ENCODE data around the gene EIF1B.
A peak's percentile ranks its signal among the peaks of the same experiment; 100 is the strongest.

Gene EIF1B

DNA sequence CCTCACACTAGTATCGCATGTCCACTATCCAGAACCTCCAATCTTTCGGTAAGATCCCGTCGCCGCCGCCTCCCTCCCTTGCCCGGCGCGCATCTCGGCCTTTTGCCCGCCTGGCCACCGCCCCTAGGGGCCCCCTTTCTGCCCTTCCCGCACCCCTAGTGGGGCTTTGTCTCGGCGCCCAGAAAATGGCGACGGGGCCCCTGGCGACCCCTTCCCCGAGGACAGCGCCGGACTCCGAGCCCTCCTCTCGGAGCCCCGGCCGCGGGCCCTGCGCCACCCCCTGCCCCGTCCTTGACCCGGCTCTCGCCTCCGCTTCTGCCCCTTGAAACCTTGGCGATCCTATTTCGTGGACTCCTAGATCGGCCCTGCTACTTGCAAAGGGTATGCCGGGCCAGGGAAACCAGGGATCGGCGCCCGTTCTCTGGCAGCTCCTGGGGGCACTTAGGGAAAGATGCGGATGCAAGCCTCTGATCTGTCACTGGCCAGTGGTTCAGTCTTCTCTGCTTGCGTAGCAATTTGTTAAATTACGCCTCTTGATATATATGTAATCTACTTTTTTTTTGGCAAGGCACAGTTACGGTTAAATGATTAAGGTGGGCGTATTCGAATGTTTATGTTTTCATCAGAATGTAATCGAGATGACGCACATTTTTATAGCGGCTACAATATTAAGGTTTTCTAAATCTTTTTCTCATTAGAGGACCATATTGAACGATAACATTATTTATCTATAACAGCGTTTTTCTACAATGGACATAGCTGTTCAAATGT, 603 bp downstream of the EIF1B start:
- DNase-seq, result peak; percentile 5 to 57

DNA sequence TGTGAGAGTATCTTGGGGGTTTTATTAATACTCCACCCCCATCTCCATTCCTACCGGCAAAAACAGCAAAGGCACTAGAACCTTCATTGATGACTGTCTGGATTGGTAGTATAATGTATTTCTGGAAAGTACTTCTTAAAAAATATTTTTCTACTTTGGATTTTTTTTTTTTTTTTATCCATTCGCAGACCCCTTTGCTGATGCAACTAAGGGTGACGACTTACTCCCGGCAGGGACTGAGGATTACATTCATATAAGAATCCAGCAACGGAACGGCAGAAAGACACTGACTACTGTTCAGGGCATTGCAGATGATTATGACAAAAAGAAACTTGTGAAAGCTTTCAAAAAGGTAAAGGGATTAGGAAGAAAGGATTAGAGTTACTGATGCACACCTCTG, 1.2 kb downstream of the EIF1B start:
- DNase-seq, result peak in 1 of 2 experiments; percentile 9

DNA sequence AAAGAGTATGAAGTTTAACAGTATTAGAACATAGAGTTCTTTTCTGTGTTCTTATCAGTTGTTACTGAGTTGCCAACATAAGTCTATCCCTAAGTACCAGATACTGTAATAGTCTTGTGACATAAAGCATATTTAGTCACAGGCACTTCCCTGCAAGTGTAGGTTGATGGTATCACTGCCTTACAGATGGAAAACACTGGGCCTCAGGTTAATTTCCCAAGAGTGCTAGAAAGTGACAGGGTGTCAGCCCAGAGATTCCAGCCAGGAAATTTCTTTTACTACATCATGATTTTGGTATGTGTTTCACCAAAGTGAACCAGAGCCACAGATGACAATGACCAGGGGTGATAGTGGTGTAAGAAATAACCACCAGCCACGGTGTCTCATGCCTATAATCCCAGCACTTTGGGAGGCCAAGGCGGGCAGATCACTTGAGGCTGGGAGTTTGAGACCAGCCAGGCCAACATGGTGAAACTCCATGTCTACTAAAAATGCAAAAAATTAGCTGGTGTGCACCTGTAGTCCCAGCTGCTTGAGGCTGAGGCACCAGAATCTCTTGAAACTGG, 3.2 kb downstream of the EIF1B start:
- no peak for DNase-seq

DNA sequence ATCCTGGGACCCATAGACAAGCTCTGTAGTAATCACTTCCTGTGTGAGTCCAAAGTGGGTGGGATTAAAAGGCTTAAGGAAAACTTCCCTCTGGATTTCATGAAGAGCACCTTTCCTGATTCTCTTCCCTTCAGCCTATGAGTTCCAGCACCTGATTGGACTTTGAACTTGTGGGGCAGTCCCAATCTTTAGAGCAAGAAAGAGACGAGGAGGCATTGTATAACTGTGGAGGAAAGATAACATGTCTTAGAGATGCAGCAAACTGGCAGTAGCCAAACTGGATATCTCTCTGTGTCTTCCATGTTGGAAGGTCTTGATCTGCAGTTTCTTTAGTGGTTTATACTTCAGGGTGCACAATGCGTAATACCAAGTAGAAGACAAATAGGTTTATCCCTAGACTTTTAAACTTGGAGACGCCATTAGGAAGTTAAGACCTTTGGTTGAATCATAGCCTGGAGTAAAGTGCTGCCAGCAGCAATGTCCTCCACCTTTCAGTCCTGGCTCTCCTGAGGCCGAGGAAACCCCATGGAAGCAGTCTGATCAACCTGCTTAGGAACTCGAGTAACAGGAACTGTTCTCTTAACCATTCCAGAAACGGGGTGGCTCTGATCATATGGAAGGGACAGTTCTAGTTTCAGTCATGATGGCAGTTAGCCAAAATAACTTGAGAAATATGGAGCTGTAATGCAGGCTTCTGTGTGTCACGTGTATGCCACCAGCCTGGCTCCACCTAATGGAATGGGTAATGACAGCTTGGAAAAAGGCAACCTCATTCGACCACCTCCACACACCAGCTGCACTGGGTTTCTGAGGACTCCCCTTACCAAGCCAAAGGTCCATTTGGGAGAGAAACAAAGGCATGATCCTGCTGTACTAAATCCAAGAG, 4.7 kb downstream of the EIF1B start:
- DNase-seq, result no peak

DNA sequence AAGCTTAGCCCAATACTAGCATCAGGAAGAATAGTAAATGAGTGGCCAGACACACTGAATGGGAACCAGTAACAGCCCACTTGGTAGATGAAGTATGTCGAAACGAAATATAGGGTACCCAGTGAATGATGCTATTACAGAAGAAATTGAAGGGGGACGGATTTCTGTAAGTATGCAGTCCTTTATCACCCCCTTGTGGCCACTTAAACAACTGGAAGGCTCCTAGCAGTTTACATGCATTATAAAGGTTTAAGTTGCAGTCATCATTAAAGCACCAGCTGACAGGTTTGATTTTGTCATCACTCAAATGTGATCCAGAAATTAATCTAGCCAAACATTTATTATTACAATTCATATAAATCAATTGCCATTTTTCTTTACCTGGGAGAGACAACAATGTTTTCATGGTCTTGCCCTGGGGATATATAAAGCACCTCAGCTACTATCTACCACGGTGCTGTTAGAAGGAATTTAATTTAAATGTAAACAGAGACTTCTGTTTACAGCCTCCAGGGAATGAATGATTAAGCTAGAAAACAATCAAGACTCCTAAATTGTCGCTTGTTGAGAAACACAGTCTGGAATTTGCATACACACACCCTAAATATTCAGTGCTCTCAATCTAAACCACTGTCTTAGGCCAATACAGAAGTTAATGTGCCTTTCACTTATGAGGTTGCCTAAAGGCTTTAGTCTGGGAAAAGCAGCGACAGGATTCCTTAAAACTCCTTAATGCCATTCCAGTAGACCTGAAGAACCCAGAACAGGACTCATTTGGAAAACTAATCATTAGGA, 7.8 kb downstream of the EIF1B start:
- DNase-seq, result peak; percentile 78 to 85

DNA sequence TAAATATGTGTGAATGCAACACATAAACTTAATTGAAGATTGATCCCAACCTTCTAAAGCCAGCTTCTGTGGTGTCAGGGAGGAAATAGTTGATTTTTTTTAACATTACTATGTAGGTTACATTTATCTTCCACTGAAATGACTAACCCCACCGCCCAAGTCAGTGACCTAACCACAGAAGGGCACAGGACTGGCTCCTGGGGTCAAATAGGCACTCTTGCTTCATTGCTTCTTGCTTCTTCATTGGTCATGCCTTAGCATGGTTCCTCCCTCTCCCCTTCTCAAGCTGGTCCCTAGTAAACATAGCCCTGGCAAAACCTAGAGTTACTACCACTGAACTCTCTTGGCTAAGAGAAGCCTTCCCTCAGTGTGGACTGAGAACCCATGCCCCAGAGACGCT, 12.3 kb downstream of the EIF1B start:
- no peak for DNase-seq

DNA sequence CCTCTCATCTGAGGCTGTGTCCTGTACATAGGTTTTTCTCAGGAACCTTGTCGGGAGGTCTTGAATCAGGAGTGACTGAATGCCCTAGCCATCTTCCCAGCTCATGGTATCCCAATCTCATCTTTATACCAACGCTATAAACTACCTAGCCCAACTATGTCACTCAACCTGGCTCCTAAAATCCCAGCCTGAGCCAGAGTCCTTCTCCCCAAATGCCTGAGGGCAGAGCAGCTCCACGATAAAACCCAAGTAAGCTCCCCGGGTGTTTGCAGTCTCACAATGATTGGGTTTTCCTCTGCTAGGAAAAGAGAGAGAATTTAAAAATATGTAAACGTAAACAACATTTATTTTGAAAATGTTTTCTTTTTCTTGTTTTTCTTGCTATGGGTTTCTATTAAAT, 14.4 kb downstream of the EIF1B start:
- DNase-seq, result no peak

DNA sequence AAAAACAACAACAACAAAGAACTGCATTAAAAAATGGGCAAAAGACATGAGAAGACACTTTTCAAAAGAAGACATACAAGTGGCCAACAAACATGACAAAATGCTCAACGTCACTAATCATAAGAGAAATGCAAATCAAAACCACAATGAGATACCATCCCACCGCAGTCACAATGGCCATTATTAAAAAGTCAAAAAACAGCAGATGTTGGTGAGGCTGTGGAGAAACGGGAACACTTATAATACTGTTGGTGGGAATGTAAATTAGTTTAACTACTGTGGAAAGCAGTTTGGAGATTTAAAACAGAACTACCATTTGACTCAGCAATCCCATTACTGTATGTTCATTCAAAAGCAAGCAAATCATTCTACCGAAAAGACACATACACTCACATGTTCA, 15.1 kb downstream of the EIF1B start:
- no peak for DNase-seq

DNA sequence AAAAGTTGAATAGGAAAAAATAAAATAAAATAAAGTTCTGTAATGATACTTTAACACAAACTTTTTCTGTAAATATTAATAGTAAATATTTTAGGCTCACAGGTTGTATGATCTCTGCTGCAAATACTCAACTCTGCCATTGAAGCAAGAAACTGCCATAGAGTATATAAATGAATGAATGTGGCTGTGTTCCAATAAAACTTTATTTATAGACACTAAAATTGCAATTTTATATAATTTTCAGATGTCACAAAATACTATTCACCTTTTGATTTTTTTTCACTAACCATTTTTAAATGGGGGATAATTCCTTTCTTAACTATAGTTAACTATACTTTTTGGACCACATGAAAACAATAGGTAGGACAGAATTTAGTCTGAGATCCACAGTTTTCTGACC, 16.0 kb downstream of the EIF1B start:
- DNase-seq, result no peak

DNA sequence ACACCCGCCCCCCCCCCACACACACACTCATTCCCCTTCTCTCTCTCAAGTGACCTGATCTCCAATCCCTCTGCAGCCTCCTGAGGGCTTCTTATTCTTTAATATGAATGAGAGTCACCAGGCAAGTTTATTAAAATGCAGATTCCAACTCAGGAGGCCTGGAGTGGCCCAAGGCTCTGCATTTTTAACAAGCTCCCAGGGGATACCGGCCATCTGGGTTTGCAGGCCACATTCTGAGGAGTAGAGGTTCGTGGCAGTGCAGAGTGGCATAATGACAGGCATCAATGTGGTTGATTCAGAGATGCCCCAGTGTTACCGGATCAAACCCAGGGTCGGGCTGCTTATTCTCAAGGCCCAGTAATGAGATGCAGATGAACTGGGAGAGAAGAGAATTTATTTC, 18.9 kb downstream of the EIF1B start:
- no peak for DNase-seq

DNA sequence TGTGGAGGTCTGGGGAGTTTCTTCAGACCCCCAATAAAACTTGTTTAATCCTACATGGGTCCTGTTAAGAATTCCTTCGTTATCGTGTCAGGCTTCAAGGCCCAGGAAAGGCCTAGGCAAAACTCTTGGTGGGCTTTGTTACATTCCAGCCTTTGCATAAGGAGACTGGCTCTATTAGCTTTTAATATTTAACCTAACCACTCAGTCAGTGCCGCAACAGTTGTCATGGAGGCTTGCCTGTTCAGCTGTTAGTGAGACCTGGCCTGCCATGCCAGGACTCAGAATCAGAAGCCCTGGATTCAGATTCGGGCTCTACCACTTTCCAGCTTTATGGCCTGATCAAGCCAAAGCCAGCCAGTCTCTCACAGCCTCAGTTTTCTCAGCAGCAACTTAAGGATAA, 19.6 kb downstream of the EIF1B start:
- DNase-seq, result no peak

DNA sequence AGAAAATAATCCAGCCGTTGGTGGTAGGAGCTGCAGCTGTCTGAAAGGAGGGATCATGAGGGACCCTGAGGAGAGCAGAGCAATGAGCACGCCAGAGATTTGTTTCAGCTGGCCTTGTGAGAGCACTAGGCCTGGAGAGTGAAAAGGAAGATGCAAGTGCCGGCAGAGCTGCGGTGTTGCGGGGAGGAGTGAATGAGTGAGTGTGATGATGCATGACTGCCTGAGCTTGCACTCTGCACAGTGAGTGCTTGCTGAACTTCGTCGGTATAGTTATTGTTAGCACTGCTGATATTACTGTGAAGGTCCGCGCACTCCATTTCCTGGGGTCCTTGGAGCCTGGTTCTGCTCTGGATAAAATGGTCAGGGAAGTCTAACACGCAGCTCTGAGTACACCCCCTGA, 23.2 kb downstream of the EIF1B start:
- DNase-seq, result no peak

DNA sequence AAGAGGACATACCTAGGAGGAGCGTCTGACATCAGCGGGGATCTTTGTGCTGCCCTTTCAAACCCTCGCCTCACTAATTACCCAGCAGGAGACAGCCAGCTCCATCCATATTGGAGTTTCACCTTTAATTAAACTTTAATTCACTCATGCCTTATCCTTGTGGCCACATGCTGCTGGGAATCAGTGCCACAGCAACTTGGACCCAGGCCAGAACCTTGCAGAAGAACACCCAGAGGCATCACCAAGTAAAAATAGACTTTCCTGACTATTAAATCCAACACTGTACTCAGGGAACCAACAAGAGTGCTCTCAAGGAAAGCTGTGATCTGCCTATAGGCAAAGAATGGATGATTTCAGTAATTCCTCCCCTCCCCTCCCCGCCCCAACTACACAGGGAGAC, 23.9 kb downstream of the EIF1B start:
- DNase-seq, result no peak

DNA sequence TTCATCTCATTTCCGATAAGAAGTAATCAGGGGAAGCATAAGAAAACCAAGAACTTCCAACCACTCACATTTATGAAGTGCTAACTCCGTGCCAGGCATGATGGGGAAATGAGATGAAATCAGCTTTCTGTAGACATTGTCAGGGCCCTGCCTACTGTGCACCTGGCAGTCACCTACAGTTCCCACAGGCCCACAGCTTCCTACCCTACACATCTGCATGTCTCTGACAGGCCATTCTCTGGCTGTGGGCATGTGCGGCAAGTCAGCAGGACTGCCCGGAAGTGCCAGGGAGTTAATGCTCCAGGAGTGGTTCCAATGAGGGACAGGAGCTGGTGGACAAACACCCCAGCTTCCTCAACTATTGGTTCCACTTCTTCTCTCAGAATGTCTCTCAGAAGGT, 24.3 kb downstream of the EIF1B start:
- DNase-seq, result no peak

DNA sequence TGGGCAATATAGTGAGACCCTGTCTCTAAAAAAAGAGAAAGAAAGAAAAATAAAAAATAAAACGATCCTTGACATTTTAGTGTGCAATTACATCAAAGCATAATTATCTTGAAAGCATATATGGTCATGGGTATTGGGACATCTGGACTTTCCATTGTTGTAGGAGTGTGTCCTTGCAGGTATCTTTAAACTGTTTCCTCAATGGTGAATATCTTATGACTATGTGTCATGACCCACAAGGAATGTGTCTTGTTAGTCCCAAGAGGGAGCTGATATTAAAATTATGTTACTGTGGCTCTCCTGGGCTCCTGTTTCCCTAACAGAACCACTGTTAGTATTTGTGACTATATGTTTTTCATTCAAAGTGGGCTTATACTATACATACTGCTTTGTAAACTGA, 26.6 kb downstream of the EIF1B start:
- DNase-seq, result no peak

DNA sequence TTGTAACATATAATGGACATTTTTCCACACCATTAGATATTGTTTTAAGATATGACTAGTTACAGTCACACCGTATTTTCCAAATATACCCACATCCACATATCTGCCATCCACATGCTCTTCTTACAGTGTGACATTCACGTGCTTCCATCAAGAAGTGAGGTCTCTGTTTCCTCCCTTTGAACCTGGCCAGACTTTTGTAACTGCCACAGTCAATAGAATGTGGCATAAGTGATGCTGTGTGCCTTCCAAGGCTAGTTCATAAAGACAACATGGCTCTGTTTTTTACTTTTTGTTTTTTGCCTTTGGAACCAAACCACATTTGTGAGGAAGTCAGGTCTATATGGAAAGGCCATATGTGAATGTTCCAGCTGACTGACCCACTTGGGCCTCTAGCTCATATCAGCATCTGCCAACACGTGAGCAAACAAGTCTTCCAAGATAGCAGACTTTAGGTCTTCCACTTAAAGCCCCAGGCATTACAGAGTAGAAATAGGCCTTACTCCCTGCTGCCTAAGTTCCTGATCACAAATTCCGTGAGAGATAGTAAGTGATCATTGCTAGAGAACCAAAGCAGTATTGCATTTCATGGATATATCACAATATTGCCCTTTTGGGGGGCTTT, 27.1 kb downstream of the EIF1B start:
- DNase-seq, result no peak

DNA sequence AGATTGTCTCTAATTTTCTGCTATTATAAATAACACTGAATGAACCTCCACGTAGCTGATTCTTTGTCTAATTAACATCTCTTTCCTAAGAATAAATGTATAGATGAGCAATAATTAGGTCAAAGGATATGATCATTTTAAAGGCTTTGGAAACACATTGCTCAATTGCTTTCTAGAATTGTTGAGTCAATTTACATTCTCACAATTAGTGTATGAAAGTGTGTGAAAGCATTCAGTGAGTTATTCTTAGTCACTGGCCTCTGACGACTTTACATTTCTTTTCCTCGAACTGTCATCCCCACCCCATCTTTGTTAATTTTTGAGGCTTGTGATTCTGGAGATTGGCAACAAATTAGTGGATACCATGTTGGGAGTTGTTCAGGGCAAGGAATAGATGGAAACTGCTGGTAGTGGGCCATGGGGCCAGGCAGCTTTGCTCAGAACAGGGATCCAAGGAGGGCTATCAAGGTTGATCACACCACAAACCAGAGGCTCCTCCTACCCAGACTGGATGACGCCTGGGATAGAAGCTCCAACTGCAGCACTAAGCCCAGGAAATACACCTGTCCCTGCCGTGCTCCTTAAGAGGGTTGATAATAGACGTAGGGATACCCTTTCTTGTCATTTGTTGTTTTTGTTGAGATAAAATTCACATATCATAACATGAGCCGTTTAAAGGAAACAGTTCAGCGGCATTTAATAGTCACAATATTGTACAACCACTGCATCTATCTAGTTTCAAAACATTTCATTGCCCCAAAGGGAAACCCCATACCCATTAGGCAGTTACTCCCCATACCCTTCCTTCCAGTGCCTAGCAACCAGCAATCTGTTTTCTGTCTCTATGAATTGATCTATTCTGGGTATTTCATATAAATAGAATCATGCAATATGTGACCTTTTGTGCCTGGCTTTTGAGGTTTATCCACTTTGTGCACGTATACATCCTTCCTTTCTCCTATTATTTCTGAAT, 27.9 kb downstream of the EIF1B start:
- no peak for DNase-seq

DNA sequence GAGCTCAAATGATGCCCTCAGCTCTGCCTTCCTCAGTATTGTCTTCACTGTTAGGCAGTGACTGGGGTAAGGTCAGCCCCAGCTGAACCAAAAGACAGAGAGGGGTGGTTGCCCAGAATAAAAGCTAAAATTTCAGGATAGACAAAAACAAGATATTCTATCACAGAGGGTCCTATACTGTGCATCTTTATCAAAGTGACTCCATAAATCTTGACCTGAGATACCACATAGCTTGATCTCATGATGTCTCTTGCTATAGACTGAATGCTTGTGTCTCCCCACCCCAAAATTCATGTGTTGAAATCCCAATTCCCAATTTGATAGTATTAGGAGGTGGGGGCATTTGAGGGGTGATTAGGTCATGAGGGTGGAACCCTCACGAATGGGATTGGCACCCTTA, 30.4 kb downstream of the EIF1B start:
- no peak for DNase-seq

DNA sequence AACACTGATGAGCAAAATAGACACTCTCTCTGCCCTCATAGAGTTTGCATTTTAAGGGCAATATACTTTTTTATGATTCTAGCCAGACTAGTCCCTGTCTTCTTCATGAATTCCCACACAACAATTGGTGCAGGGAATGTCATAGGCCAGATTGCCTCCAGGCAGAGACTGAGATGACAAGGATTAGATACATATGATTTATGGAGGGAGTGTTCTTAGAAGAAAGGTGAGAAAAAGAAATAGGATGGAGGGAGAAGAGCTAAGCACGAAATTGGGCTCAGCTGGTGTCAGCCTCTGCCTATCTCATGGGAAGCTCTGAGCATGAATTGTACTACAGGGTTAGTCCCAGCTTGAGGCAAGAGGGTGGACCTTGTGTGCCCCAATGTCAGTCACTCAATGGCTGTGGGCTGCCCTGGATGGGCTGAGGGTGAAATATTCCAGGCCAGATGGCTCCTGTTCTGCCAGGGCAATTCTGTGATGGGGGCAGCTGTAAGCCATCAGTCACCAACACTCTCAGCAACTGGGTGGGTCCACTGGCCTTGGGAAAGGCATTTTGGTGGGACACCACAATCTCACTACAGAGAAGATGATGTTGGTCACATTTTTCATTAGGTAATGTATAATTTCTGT, 31.1 kb downstream of the EIF1B start:
- DNase-seq, result no peak

DNA sequence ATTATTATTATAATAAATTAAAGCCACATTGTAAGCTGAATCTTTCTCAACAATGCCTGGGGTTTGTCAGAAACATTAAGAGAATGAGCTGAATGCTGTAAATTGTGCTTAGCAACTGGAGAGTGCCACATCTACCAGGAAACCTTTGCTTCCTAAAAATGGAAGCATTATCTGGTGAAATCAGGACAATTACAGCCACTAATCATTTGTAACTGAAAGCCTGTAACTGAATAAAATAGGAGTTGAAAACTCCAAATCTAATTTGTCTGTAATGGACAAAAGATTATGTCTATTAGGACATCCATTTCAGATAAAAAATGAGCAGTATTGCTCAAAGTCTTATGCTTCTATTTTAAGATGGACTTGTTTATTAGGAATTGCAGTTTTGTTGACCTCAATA, 32.2 kb downstream of the EIF1B start:
- DNase-seq, result no peak

DNA sequence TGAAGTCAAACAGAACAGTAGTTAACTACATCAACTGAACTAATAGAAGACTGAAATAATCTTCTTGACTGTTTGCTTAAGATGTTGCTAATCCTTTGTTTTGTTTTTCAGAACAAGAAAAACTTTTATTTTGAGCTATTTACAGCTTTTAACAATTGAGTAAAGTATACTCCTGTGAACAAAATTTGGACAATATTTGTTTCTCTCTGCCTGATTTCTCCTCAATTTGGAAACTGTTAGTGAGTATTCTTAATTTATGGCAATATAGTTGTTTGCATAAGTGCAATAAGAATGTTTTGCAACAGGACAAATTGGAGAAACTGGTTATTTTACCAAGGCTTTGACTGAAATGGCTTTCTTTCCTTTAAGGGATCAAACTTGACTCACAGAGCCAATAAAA, 41.0 kb downstream of the EIF1B start:
- no peak for DNase-seq

Measured in Kasumi-1 (cell line).